A549 (cell line): Measurements from ENCODE around the gene PPP1R1B. TPM values are rescaled to one million over a fixed set of nuclear protein-coding genes. Genes with fewer than 3 reads are reported as not detected.

Source experiments
- ATAC-seq, 2 experiments: fragments of 200-7000 bp in 1 of 2; fragments of >200 bp in 1 of 2; cut with Nextera tagmentation in 1 of 2; cut with Tn5 transposase in 1 of 2; 3 replicates each; pipeline versions ENCODE4 v1.8.0 to v1.9.1; 2018 to 2020; ENCODE audit warnings: mild to moderate bottlenecking in 1 of 2, moderate library complexity in 1 of 2
- CTCF ChIA-PET: fragments of 300-600 bp; sonication (Branson Sonifier 250); formaldehyde crosslinking; extraction: SDS; loops from one replicate; lab custom pipeline; 2021; ENCODE audit warnings: antibody characterized with exemption, inconsistent platforms; lab: Yijun Ruan, JAX
- POLR2A ChIA-PET: fragments of 350-600 bp; formaldehyde crosslinking; extraction: SDS; loops from one replicate; lab custom pipeline; 2021; ENCODE audit warnings: antibody characterized with exemption, inconsistent platforms; lab: Yijun Ruan, JAX
- DNase-seq, 2 experiments: peaks; one replicate each; pipeline versions ENCODE4 v3.0.0 to v3.0.0-alpha.2; 2011 to 2016; ENCODE audit warnings: low read depth in 1 of 2, low spot score in 1 of 2
- FAIRE-seq: peaks from 2 replicates; lab custom pipeline; 2011; peaks lifted over from hg19 to GRCh38; lab: Jason Lieb, UNC
- H3K27ac ChIP-seq, 2 experiments: fragments of >200 bp; sonication (Bioruptor Twin); formaldehyde crosslinking; 3 replicates each; pipeline ENCODE4 v1.5.1; 2016 to 2017
- H3K4me1 ChIP-seq: fragments of >200 bp; sonication (Bioruptor Twin); formaldehyde crosslinking; 3 replicates; pipeline ENCODE4 v1.6.1; 2016
- H3K4me2 ChIP-seq: fragments of >200 bp; sonication (Bioruptor Twin); formaldehyde crosslinking; 3 replicates; pipeline ENCODE4 v1.6.1; 2016
- H3K4me3 ChIP-seq: fragments of >200 bp; sonication (Bioruptor Twin); formaldehyde crosslinking; 3 replicates; pipeline ENCODE4 v1.5.1; 2016
- H3K9me3 ChIP-seq: fragments of >200 bp; sonication (Bioruptor Twin); formaldehyde crosslinking; 3 replicates; pipeline ENCODE4 v1.6.1; 2016
- BHLHE40 ChIP-seq: IDR thresholded peaks from 2 replicates; pipeline ENCODE4 v1.6.1; 2012; ENCODE audit warnings: low read depth, low read length, inconsistent platforms
- CBX2 ChIP-seq: fragments of 200-600 bp; sonication (generic); IDR thresholded peaks from 2 replicates; pipeline ENCODE4 v1.6.1; 2016; ENCODE audit warnings: low read depth, mild to moderate bottlenecking, borderline replicate concordance
- CEBPB ChIP-seq, 2 experiments: fragments of >200 bp in 1 of 2; sonication (Bioruptor Twin) in 1 of 2; formaldehyde crosslinking in 1 of 2; IDR thresholded peaks; 2 replicates each; pipeline ENCODE4 v1.6.1; 2012 to 2016
- CHD4 ChIP-seq: fragments of 200-600 bp; sonication (generic); IDR thresholded peaks from 2 replicates; pipeline ENCODE4 v1.6.1; 2016; ENCODE audit warnings: antibody characterized with exemption, mild to moderate bottlenecking, borderline replicate concordance
- CTCF ChIP-seq: fragments of >200 bp; sonication (Bioruptor Twin); formaldehyde crosslinking; IDR thresholded peaks from 3 replicates; pipeline ENCODE4 v1.5.1; 2016
- EHF ChIP-seq: fragments of 250-450 bp; sonication (Bioruptor Pico); IDR thresholded peaks from 2 replicates; pipeline ENCODE4 v1.5.0; 2020; ENCODE audit warnings: mild to moderate bottlenecking
- EHMT2 ChIP-seq: fragments of 200-600 bp; sonication (generic); IDR thresholded peaks from 2 replicates; pipeline ENCODE4 v1.6.1; 2016; ENCODE audit warnings: antibody characterized with exemption, low read depth, mild to moderate bottlenecking, moderate library complexity
- EP300 ChIP-seq, 2 experiments: fragments of >200 bp; sonication (Bioruptor Twin); formaldehyde crosslinking; IDR thresholded peaks; 2 replicates in 1 of 2; 3 replicates in 1 of 2; pipeline ENCODE4 v1.6.1; 2016 to 2017
- ESRRA ChIP-seq: fragments of 150-350 bp; IDR thresholded peaks from 2 replicates; pipeline ENCODE4 v1.6.1; 2014; ENCODE audit warnings: mild to moderate bottlenecking, low read length, borderline replicate concordance
- HOXB5 ChIP-seq: fragments of 250-450 bp; sonication (Bioruptor Pico); IDR thresholded peaks from 2 replicates; pipeline ENCODE4 v1.5.0; 2020; ENCODE audit warnings: mild to moderate bottlenecking, moderate library complexity
- MAFK ChIP-seq: fragments of 450-650 bp; IDR thresholded peaks from 2 replicates; pipeline ENCODE4 v1.6.1; 2014; ENCODE audit not compliant: partially characterized antibody
- MAZ ChIP-seq: fragments of 150-350 bp; IDR thresholded peaks from 2 replicates; pipeline ENCODE4 v1.6.1; 2014; ENCODE audit warnings: antibody characterized with exemption, low read depth, low read length, borderline replicate concordance
- MYC ChIP-seq: IDR thresholded peaks from 2 replicates; pipeline ENCODE4 v1.6.1; 2012; ENCODE audit warnings: mild to moderate bottlenecking, inconsistent platforms, low read length, improper control_type of control experiment, borderline replicate concordance
- NFE2L2 ChIP-seq: fragments of 150-350 bp; conservative IDR thresholded peaks from 2 replicates; pipeline ENCODE4 v1.6.1; 2014; ENCODE audit warnings: low read length
- NPAS2 ChIP-seq: fragments of 250-450 bp; sonication (Bioruptor Pico); IDR thresholded peaks from 2 replicates; pipeline ENCODE4 v1.8.0; 2022; ENCODE audit warnings: mild to moderate bottlenecking, moderate library complexity, borderline replicate concordance
- PHF8 ChIP-seq: fragments of 200-600 bp; sonication (generic); IDR thresholded peaks from 2 replicates; pipeline ENCODE4 v1.6.1; 2016; ENCODE audit warnings: low read depth, mild to moderate bottlenecking, antibody characterized with exemption, moderate library complexity, borderline replicate concordance
- RAD21 ChIP-seq, 2 experiments: fragments of >200 bp in 1 of 2; sonication (Bioruptor Twin) in 1 of 2; formaldehyde crosslinking in 1 of 2; IDR thresholded peaks in 1 of 2; conservative IDR thresholded peaks in 1 of 2; 2 replicates in 1 of 2; 3 replicates in 1 of 2; pipeline ENCODE4 v1.6.1; 2012 to 2018; ENCODE audit warnings: inconsistent platforms in 1 of 2
- RARB ChIP-seq: fragments of 250-450 bp; sonication (Bioruptor Pico); IDR thresholded peaks from 2 replicates; pipeline ENCODE4 v1.8.0; 2021; ENCODE audit warnings: mild to moderate bottlenecking, moderate library complexity
- RCOR1 ChIP-seq: fragments of 150-350 bp; IDR thresholded peaks from 2 replicates; pipeline ENCODE4 v1.6.1; 2014; ENCODE audit warnings: antibody characterized with exemption, low read length, low read depth
- RFX5 ChIP-seq: fragments of 450-650 bp; IDR thresholded peaks from 2 replicates; pipeline ENCODE4 v1.7.1; 2014; ENCODE audit warnings: antibody characterized with exemption, mild to moderate bottlenecking, moderate library complexity
- SMC3 ChIP-seq: fragments of >200 bp; sonication (Bioruptor Twin); formaldehyde crosslinking; IDR thresholded peaks from 3 replicates; pipeline ENCODE4 v1.6.1; 2018; ENCODE audit warnings: inconsistent platforms
- TFCP2L1 ChIP-seq: fragments of 250-450 bp; sonication (Bioruptor Pico); IDR thresholded peaks from 2 replicates; pipeline ENCODE4 v1.5.0; 2021; ENCODE audit warnings: mild to moderate bottlenecking
- USF2 ChIP-seq: fragments of 450-650 bp; IDR thresholded peaks from 2 replicates; pipeline ENCODE4 v1.6.1; 2014; ENCODE audit warnings: antibody characterized with exemption
- ZC3H11A ChIP-seq: fragments of 450-650 bp; IDR thresholded peaks from 2 replicates; pipeline ENCODE4 v1.6.1; 2014; ENCODE audit warnings: antibody characterized with exemption, mild to moderate bottlenecking
- ZNF302 ChIP-seq: fragments of 250-450 bp; sonication (Bioruptor Pico); IDR thresholded peaks from 2 replicates; pipeline ENCODE4 v1.9.0; 2021; ENCODE audit warnings: inconsistent platforms, mild to moderate bottlenecking, moderate library complexity
- WGBS: methylation state at CpG from one replicate; pipeline ENCODE4 v1.1.6; 2017; ENCODE audit errors: missing lambda C conversion rate; 5-methylcytosine and 5-hydroxymethylcytosine counted together
- polyA plus RNA-seq, 4 experiments: library from polyadenylated mRNA; depleted of rRNA in 3 of 4; stranded (reverse); fragments of >200 nt; fragmentation: RNase III in 1 of 4; extraction: RNeasy Plus Mini Kit Qiagen cat#74134 plus additional on column Dnase treatment in 1 of 4; gene quantifications; 2 replicates in 3 of 4; 3 replicates in 1 of 4; pipeline ENCODE4 v1.2.3, GENCODE V29; 2011 to 2017
- TF ChIP-seq, protein P1 (sequence below): fragments of 250-450 bp; sonication (Bioruptor Pico); IDR thresholded peaks from 2 replicates; pipeline ENCODE4 v1.5.0; 2021; ENCODE audit warnings: mild to moderate bottlenecking, moderate library complexity, borderline replicate concordance
- TF ChIP-seq, protein P2 (sequence below): fragments of 150-350 bp; IDR thresholded peaks from 2 replicates; pipeline ENCODE4 v1.6.1; 2014; ENCODE audit warnings: low read depth, mild to moderate bottlenecking, low read length

The PPP1R1B gene
- polyA plus RNA-seq, 2 of the 4 experiments (the other 2 are of a cell fraction): 0.10 TPM; not detected in 1

DNA sequence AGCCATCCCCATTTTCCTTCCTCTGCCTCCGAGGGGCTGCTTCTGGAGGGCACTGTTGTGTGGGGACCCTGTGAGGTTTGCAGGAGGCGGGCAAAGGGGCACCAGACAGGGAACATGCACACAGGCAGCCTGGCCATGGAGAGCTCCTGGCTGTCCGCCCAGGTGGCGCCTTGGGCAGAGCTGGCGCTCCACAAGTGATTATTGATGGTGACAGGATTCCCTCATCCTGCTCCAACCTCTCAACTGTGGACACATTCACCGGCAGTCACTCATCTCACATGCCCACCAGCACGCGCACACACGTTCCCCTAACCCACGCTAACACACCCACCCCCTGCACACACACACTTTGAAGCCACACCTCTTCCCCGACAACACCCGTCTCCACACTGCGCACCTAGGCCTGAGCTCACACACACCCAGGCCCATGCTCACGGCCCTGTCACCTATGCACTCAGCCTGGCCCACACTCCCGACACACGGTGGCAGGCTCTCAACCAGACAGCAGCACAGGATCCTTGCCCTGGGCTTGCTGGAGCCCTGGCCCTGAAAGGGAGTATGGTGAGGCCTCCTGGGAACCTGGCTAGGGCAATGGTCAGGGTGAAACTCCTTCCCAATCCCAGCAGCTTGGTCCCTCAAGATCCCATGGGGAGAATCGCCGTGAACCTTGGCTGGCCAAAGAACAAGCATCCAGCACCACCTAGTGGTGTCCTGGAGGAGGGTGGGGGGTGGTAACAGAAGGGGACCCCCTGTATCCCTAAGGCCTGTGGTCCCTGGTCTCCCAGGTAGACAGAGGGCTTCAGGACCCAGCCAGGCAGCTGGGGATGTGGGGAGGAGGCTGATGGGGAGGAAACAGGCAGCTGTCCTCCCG, 45.1 kb downstream of the PPP1R1B start:
- ATAC-seq (peak; percentile 17 to 69; a peak in 4 of 6 replicates), FAIRE-seq (no peak), DNase-seq (peak; percentile 61 to 82)
- 80% methylated on average over 17 of the region's 19 CpGs for WGBS
- H3K27ac ChIP-seq: no peak overlapping the region
- H3K4me2 ChIP-seq: no peak overlapping the region
- no peaks in the 10 kb centered on the region for H3K9me3 ChIP-seq
- POLR2A ChIA-PET: interaction anchor here (1.0 kb wide), 1 partner anchor 16 kb away, joined by 3 read pairs; the partner anchor contains the start of gene PGAP3
- CTCF ChIA-PET: interaction anchor here (0.6 to 50.7 kb wide), 17 partner anchors 10 to 124 kb away, joined by 3 to 1391 read pairs (median 6); partner anchors contain the start of genes ERBB2, MIEN1, PGAP3 and PPP1R1B
- TF ChIP-seq PHF8: no peak
- TF ChIP-seq CTCF: peak; percentile 65
- TF ChIP-seq ZC3H11A: no peak
- TF ChIP-seq RCOR1: no peak
- no peak for TF ChIP-seq ZNF302
- TF ChIP-seq EHMT2: no peak
- TF ChIP-seq MYC: no peak
- TF ChIP-seq, protein P1, sequence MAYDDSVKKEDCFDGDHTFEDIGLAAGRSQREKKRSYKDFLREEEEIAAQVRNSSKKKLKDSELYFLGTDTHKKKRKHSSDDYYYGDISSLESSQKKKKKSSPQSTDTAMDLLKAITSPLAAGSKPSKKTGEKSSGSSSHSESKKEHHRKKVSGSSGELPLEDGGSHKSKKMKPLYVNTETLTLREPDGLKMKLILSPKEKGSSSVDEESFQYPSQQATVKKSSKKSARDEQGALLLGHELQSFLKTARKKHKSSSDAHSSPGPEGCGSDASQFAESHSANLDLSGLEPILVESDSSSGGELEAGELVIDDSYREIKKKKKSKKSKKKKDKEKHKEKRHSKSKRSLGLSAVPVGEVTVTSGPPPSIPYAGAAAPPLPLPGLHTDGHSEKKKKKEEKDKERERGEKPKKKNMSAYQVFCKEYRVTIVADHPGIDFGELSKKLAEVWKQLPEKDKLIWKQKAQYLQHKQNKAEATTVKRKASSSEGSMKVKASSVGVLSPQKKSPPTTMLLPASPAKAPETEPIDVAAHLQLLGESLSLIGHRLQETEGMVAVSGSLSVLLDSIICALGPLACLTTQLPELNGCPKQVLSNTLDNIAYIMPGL (CRISPR knock-in tag): no peak
- no peak for TF ChIP-seq HOXB5 (CRISPR knock-in tag)
- no peak for TF ChIP-seq RFX5
- TF ChIP-seq SMC3: peak; percentile 51; the same call in 1 of the 3 replicates
- no peak for TF ChIP-seq CEBPB (IDR thresholded peaks at IDR 0.05)
- no peak for TF ChIP-seq TFCP2L1 (CRISPR knock-in tag)
- no peak for TF ChIP-seq CBX2
- TF ChIP-seq NPAS2 (CRISPR knock-in tag): no peak
- peak; percentile 61 to 78 for TF ChIP-seq RAD21 (conservative IDR thresholded peaks at IDR 0.05 in 1 of 2, IDR thresholded peaks at IDR 0.05 in 1 of 2)
- TF ChIP-seq, protein P2, sequence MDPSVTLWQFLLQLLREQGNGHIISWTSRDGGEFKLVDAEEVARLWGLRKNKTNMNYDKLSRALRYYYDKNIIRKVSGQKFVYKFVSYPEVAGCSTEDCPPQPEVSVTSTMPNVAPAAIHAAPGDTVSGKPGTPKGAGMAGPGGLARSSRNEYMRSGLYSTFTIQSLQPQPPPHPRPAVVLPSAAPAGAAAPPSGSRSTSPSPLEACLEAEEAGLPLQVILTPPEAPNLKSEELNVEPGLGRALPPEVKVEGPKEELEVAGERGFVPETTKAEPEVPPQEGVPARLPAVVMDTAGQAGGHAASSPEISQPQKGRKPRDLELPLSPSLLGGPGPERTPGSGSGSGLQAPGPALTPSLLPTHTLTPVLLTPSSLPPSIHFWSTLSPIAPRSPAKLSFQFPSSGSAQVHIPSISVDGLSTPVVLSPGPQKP: no peak
- no peak for TF ChIP-seq NFE2L2
- TF ChIP-seq RARB: no peak
- TF ChIP-seq MAFK: no peak
- TF ChIP-seq CHD4: no peak
- no peak for TF ChIP-seq ESRRA
- TF ChIP-seq EP300 (IDR thresholded peaks at IDR 0.05): no peak
- no peak for TF ChIP-seq BHLHE40
- no peak for TF ChIP-seq EHF (CRISPR knock-in tag)
- TF ChIP-seq USF2: no peak
- 0 out of 2 replicates have a peak, but pooled peaks have one; percentile 44 for TF ChIP-seq MAZ
- peaks cover 26% of the 10 kb centered on the region for H3K4me1 ChIP-seq
- no peak overlapping the region for H3K4me3 ChIP-seq
